Measurements from ENCODE around the gene INPPL1. TPM values are rescaled to one million over a fixed set of nuclear protein-coding genes. Genes with fewer than 3 reads are reported as not detected.

The INPPL1 gene
- polyA plus RNA-seq, 1 donor = 233 TPM

Other genes starting within 250 kb of the INPPL1 start
- gene IL18BP, start 225.9 kb upstream of the INPPL1 start, polyA plus RNA-seq (ENCODE audit: insufficient read length) = 7.4 TPM
- 215 TPM for gene NUMA1, start 144.2 kb upstream of the INPPL1 start, polyA plus RNA-seq (ENCODE audit: insufficient read length)
- gene LRRC51, start 143.9 kb upstream of the INPPL1 start, polyA plus RNA-seq (ENCODE audit: insufficient read length) = 8.8 TPM
- gene LAMTOR1, start 121.5 kb upstream of the INPPL1 start, polyA plus RNA-seq (ENCODE audit: insufficient read length) = 83.8 TPM
- gene TOMT, start 118.8 kb upstream of the INPPL1 start, polyA plus RNA-seq (ENCODE audit: insufficient read length) = not detected
- gene ANAPC15, start 112.1 kb upstream of the INPPL1 start, polyA plus RNA-seq (ENCODE audit: insufficient read length) = 32.5 TPM
- gene FOLR3, start 89.0 kb upstream of the INPPL1 start, polyA plus RNA-seq (ENCODE audit: insufficient read length) = 0.61 TPM
- gene FOLR1, start 32.6 kb upstream of the INPPL1 start, polyA plus RNA-seq (ENCODE audit: insufficient read length) = 19.0 TPM
- gene FOLR2, start 8.0 kb upstream of the INPPL1 start, polyA plus RNA-seq (ENCODE audit: insufficient read length) = 31.4 TPM
- gene PHOX2A, start 19.4 kb downstream of the INPPL1 start, polyA plus RNA-seq (ENCODE audit: insufficient read length) = 0.21 TPM
- 20.5 TPM for gene CLPB, start 209.8 kb downstream of the INPPL1 start, polyA plus RNA-seq (ENCODE audit: insufficient read length)